ENCODE measurements around the gene TCF12. TPM values are rescaled to one million over a fixed set of nuclear protein-coding genes. Genes with fewer than 3 reads are reported as not detected.
"Not testable (repeated sequence)": the region's sequence is repeated elsewhere in the genome, so short reads cannot be mapped to it uniquely, and the experiment has no call there.

TCF12 gene
- total RNA-seq, 1 experiment from 2014 or later: 200 TPM

GRCh38 chr15:56978898-56979662 lies 60.6 kb downstream of the TCF12 start:
- no peak for DNase-seq (ENCODE audit: low read depth)

DNA sequence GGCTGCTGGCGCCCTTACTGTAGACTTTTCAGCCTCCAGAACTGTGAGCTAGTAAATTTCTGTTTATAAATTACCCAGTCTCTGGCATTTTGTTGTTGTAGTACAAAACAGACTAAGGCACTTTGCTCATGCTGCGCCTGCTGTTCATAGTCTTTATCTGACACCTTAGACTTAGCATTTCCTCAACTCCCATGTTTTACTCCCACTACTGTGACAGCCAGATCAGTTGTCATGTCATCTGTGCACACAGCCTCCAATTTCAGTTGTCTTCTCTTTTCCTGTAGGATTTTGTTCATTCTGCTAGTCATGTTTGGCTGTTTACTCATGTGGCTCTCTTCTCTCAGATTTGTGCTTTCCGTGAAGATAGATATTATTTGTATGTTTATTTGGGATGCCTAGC lies 62.0 kb downstream of the TCF12 start:
- DNase-seq (ENCODE audit: low read depth): no peak

GRCh38 chr15:56981160-56981559 lies 62.7 kb downstream of the TCF12 start:
- DNase-seq (ENCODE audit: low read depth): no peak

GRCh38 chr15:56982987-56983386 lies 64.5 kb downstream of the TCF12 start:
- no peak for DNase-seq (ENCODE audit: low read depth)

GRCh38 chr15:56984681-56985481 lies 66.4 kb downstream of the TCF12 start:
- DNase-seq (ENCODE audit: low read depth): no peak

GRCh38 chr15:56985856-56986255 lies 67.4 kb downstream of the TCF12 start:
- DNase-seq (ENCODE audit: low read depth): no peak

GRCh38 chr15:56987286-56987685 lies 68.8 kb downstream of the TCF12 start:
- DNase-seq (ENCODE audit: low read depth): no peak

- DNase-seq (ENCODE audit: low read depth): no peak
These were observed 69.8 kb downstream of the TCF12 start for GRCh38 chr15:56988219-56988618.

DNA sequence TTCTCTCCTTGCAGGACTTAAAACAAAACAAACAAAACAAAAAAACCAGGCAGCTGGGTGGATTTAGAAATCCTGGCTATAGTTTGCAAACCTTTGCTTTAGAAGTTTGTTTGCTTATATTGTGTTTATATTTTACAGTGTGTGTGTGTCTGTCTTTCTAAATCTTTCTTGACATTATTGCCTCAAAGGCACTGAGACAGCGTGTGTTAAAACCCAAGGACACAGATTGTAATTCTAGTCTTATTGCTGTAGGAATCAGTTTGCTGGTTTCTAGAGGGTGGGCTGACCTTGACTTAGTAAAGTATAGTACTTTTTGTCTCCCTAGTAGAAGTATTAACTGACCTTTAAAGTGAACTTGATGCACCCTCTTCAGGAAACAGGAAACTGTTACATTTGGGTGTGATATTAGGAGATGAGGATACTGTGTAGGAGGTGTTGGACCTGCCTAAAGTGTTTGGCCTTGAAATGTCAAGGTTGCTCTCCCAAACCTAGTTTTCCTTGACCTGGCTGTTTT lies 71.0 kb downstream of the TCF12 start:
- no peak for DNase-seq (ENCODE audit: low read depth)

- DNase-seq (ENCODE audit: low read depth): no peak
These were observed 72.6 kb downstream of the TCF12 start for GRCh38 chr15:56991017-56991416.

- DNase-seq (ENCODE audit: low read depth): no peak
These were observed 74.3 kb downstream of the TCF12 start for GRCh38 chr15:56992725-56993124.

DNA sequence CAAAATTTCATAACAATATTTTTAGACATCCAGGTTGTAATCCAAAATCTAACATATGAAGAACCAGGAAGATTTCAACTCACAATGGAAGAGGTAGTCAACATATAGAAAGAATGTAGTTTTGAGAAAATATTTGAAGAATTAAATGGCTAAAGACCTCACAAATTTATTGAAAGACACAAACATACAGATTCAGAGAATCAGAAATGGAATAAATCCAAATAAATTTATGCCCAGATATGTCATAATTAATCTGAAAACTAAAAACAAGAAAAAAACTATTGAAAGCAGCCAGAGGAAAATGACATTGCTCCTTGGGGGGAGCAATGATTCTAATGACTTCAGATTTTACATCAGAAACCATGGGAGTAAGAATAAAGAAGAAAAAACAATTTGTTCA lies 75.8 kb downstream of the TCF12 start:
- no peak for DNase-seq (ENCODE audit: low read depth)

- no peak for DNase-seq (ENCODE audit: low read depth)
These were observed 77.6 kb downstream of the TCF12 start for GRCh38 chr15:56996093-56996492.

GRCh38 chr15:56996746-56997470 lies 78.5 kb downstream of the TCF12 start:
- DNase-seq (ENCODE audit: low read depth): no peak

GRCh38 chr15:57003418-57003817 lies 85.0 kb downstream of the TCF12 start:
- DNase-seq (ENCODE audit: low read depth): peak; percentile 19

DNA sequence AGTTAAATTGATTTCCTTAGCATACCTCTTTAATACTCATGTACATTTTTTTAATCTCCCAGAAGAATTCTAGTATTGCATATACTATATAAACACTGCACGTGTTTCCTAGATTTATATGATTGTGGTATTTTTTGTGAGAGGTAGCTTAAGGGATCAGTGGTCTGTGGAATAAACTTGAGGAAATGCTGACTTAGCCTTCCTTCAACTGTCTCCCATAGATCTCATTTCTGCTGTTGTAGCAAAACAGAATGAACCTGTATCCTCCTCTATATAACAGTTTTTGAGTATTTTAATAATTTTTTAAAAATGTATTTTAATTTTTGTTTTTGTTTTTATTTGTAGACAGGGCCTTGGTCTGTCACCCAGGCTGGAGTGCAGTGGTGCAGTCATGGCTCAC lies 86.8 kb downstream of the TCF12 start:
- no peak for DNase-seq (ENCODE audit: low read depth)

DNA sequence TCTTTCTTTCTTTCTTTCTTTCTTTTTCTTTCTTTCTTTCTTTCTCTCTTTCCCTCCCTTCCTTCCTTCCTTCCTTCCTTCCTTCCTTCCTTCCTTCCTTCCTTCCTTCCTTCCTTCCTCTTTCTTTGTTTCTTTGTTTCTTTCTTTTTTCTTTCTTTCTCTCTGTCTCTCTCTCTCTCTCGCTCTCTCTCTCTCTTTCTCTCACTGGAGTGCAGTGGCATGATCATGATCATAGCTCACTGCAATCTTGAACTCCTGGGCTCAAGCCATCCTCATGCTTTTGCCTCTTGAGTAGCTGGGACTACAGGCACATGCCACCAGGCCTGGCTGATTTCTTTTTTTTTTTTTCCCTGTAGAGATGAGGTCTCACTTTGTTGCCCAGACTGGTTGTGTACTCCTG lies 89.4 kb downstream of the TCF12 start:
- not testable (repeated sequence) for DNase-seq (ENCODE audit: low read depth)

GRCh38 chr15:57010724-57011123 lies 92.3 kb downstream of the TCF12 start:
- DNase-seq (ENCODE audit: low read depth): no peak

GRCh38 chr15:57012556-57012955 lies 94.1 kb downstream of the TCF12 start:
- no peak for DNase-seq (ENCODE audit: low read depth)

DNA sequence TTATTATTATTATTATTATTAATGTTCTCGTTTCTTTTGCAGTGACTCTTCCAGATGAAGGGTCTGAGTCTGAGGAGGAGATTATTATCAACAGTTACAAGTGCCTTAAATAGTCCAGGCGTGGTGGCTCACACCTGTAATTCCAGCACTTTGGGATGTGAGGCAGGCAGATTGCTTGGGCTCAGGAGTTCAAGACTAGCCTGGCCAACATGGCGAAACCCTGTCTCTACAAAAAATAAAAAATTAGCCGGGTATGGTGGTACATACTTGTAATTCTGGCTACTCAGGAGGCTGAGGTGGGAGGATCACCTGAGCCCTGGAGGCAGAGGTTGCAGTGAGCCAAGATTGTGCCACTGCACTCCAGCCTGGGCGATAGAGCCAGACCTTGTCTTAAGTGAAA lies 96.5 kb downstream of the TCF12 start:
- DNase-seq (ENCODE audit: low read depth): not testable (repeated sequence)

- DNase-seq (ENCODE audit: low read depth): no peak
These were observed 96.9 kb downstream of the TCF12 start for GRCh38 chr15:57015360-57015759.

DNA sequence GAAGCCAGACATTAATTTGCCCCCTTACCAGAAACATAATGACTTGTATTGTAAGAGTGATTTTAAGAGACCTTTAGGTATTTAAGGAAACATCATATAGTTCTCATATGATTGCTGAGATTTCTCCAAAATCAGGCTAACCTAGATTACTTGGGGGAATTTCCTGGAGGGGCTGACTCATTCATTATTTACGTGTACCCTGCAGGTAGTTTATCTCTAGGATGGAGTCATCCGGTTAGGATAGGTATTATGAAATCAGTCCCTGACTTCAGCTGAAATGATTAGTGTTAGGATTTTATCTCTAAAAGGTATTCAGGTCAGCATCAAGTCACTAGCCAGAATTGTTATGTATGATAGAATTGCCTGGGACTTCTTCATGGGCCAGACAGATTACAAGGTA lies 97.5 kb downstream of the TCF12 start:
- peak; percentile 9 for DNase-seq (ENCODE audit: low read depth)

Measured in Daoy (cell line).